ENCODE results near the gene USP43.

Gene USP43

DNA sequence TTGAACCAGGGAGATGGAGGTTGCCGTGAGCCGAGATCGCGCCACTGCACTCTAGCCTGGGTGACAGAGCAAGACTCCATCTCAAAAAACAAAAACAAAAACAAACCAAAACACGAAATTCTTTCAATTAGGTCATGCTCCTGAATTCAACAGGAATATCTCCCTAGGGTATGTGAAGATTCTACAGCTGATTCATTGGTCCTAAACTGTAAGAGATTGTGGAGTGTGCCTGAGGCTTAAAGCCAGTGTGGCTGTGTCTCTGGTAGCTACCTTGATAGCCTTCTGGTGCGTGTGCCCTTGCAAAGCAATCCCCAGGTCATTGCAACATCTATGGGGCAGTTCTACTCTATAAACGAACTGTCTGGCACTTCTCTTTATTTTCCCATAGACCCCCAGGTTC, 48.4 kb downstream of the USP43 start:
- no peak for DNase-seq (ENCODE audit: low read depth)
- no peak overlapping the region for H3K4me3 ChIP-seq (replicated peaks; ENCODE audit: low read depth, low read length)
- TF ChIP-seq, protein P1, sequence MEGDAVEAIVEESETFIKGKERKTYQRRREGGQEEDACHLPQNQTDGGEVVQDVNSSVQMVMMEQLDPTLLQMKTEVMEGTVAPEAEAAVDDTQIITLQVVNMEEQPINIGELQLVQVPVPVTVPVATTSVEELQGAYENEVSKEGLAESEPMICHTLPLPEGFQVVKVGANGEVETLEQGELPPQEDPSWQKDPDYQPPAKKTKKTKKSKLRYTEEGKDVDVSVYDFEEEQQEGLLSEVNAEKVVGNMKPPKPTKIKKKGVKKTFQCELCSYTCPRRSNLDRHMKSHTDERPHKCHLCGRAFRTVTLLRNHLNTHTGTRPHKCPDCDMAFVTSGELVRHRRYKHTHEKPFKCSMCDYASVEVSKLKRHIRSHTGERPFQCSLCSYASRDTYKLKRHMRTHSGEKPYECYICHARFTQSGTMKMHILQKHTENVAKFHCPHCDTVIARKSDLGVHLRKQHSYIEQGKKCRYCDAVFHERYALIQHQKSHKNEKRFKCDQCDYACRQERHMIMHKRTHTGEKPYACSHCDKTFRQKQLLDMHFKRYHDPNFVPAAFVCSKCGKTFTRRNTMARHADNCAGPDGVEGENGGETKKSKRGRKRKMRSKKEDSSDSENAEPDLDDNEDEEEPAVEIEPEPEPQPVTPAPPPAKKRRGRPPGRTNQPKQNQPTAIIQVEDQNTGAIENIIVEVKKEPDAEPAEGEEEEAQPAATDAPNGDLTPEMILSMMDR (IDR thresholded peaks at IDR 0.05; ENCODE audit: low read length, missing control alignments) = no peak

DNA sequence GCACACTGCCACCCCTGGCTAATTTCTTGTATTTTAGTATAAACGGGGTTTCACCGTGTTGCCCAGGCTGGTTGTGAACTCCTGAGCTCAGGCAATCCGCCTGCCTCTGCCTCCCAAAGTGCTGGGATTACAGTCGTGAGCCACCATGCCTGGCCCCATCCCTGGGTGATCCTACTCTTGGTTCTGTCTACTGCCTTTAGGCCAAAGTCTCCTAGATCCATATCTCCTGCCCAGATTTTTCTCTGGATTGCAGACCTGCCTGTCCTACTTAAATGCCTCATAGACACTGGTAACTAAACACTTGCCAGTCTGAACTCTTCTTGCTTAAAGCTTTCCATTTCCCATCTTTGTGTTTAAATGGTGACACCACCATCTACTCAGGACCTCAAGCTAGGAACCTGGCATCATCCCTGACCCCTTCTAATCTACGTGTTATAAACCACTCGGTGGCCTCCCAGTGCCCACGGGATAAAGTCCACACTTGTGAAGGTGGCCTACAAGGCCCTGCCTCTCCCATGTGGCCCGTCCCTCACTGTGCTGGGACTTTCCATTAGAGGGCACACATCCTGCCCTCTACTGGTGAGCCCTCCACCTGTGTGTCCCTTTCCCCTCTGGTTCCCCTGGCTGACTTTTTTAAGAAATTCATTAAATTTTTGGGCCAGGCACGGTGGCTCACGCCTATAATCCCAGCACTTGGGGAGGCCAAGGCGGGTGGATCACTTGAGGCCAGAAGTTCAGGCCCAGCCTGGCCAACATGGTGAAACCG, 51.1 kb downstream of the USP43 start:
- DNase-seq (ENCODE audit: low read depth) = no peak
- TF ChIP-seq, protein P1 (IDR thresholded peaks at IDR 0.05; ENCODE audit: low read length, missing control alignments) = no peak
- no peak overlapping the region for H3K4me3 ChIP-seq (replicated peaks; ENCODE audit: low read depth, low read length)

DNA sequence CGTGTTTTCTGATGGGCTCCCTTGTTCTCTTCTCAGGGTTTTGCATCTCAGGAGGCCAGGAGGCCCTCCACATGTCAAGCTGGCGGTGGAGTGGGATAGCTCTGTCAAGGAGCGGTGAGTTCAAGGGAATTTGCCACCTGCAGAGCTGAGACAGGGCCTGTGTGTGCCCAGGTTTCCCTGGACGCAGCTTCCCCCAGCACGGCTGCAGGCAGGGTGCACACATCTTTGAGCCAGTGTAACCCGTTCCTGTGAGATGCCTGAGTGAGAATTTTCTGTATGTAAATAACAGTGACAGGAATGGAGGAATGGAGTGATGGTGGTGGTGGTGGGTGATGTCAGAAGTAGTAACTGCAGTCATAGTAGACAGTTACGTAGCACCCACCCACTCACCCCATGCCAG, 54.8 kb downstream of the USP43 start:
- TF ChIP-seq, protein P1 (IDR thresholded peaks at IDR 0.05; ENCODE audit: low read length, missing control alignments) = no peak

DNA sequence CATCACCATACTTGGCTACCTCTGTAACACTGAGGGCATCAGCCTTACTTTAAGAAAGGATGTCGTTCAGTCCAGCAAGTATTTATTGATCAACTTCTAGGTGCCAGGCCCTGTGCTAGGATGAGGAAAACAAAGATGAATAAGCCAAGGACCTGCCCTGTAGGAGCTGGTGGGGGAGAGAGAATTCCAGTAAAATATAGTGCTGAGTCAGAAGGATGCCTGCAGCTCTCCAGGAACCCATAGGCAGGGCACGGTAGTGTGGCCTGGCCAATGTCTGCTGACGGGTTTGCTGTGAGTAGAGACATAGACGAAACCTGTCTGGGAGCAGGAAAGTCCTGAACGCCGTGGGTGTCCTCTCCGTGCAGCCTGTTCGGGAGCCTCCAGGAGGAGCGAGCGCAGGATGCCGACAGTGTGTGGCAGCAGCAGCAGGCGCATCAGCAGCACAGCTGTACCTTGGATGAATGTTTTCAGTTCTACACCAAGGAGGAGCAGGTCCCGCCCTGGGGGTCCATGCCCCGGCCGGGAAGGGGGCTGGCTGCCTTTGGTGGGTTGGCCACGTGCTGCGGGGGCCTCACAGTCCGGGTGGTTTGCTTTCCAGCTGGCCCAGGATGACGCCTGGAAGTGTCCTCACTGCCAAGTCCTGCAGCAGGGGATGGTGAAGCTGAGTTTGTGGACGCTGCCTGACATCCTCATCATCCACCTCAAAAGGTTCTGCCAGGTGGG, 55.6 kb downstream of the USP43 start:
- H3K4me3 ChIP-seq (replicated peaks; ENCODE audit: low read depth, low read length) = no peak overlapping the region
- TF ChIP-seq, protein P1 (IDR thresholded peaks at IDR 0.05; ENCODE audit: low read length, missing control alignments) = no peak
- no peak for DNase-seq (ENCODE audit: low read depth)

More for the DNA sequence above, 54.8 kb downstream of the USP43 start:
- no peak for DNase-seq (ENCODE audit: low read depth)
- no peak overlapping the region for H3K4me3 ChIP-seq (replicated peaks; ENCODE audit: low read depth, low read length)

- no peak for DNase-seq (ENCODE audit: low read depth)
- H3K4me3 ChIP-seq (replicated peaks; ENCODE audit: low read depth, low read length) = no peak overlapping the region
- TF ChIP-seq, protein P1 (IDR thresholded peaks at IDR 0.05; ENCODE audit: low read length, missing control alignments) = no peak
Observed at GRCh38 chr17:9702482-9702881, 57.2 kb downstream of the USP43 start.

DNA sequence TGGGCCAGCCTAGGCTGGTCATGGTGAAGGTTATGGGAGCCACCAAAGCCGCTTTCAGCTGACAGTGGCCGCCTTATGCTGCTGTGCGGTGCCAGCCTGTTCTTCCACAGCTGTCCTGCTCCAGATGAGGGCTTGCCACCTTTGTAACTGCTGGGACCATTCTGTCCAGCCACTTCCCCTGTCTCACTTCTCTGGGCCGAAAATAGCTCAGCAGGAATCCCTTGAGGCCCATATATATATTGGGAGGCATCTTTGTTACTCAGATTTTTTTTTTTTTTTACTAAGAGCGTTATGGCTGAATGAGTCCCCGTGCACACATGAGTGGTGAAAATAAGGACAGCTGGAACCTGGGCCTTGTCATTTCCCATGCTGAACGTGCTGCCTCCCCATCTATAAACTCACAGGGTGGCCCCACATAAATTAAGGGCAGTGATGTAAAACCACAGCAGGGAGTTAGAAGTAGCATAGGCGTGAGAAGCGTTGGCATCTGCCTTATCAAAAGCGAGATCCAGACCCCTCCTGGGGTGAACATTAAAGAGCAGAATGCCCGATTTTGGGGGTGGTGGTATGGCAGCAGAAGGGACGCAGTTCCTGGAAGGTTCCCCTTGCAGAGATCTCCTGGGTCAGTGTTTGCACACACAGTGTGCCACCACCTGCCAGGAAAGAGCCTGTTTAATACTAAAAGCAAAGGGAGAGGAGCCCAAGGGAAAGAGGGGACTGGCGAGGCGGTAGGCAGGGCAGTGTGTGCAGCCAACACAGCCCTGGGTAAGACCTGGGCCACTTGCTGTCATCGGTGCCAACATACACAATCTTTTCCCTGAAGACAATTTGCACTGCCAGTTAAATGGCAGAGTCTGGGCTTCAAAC, 57.8 kb downstream of the USP43 start:
- no peak for DNase-seq (ENCODE audit: low read depth)
- H3K4me3 ChIP-seq (replicated peaks; ENCODE audit: low read depth, low read length) = no peak overlapping the region
- TF ChIP-seq, protein P1 (IDR thresholded peaks at IDR 0.05; ENCODE audit: low read length, missing control alignments) = no peak

Data from fibroblast of pulmonary artery (primary cell).